ENCODE measurements around the gene TUBB2B.

TUBB2B gene

DNA sequence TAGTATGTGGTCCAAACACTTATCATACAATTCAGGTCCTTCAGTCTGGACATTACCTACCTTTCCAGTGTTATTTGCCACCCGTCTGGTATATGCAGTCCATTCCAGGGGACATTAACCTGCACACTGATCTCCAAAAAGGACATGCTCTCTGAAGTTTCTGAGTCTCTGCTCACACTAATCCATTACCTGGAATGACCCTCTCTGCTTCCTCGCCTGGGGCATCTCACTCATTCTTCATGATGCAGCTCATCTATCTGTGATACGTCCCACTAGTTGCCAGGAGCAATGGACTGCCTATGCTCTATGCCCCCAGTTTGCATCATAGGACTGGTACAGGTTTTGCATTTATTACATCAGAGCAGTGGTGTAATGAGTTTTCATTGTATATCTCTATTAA lies 5.9 kb upstream of the TUBB2B start:
- no peak for DNase-seq
- no peaks in the 10 kb centered on the region for H3K36me3 ChIP-seq (ENCODE audit: control insufficient read depth in 1 of 2, insufficient read depth in 2 of 2, low read depth in 1 of 2, low read length in 2 of 2)
- H3K27ac ChIP-seq (ENCODE audit: low read length, poor library complexity, severe bottlenecking), result no peak overlapping the region
- peaks cover 4% of the 10 kb centered on the region for H3K79me1 ChIP-seq (replicated peaks; ENCODE audit: low read length, poor library complexity, severe bottlenecking)
- H3K23ac ChIP-seq (ENCODE audit: low read length in 2 of 2), result no peak overlapping the region
- no peak overlapping the region for H3K14ac ChIP-seq (ENCODE audit: low read length in 2 of 2)
- H3K4me2 ChIP-seq (ENCODE audit: low read length, poor library complexity, severe bottlenecking), result no peak overlapping the region
- no peak overlapping the region for H2AK5ac ChIP-seq (ENCODE audit: low read length, severe bottlenecking)
- H3K9me3 ChIP-seq (ENCODE audit: control insufficient read depth, low read length), result no peaks in the 10 kb centered on the region
- 83% methylated on average over 3 of the region's 3 CpGs for WGBS
- H3K4me3 ChIP-seq (ENCODE audit: insufficient read depth in 1 of 2, low read depth in 1 of 2, low read length in 2 of 2), result no peak overlapping the region
- no peak overlapping the region for H3K4ac ChIP-seq (ENCODE audit: low read depth in 1 of 2, low read length in 2 of 2)
- H4K8ac ChIP-seq (ENCODE audit: low read length), result no peak overlapping the region
- H2BK5ac ChIP-seq (ENCODE audit: low read depth, low read length, poor library complexity, severe bottlenecking), result no peak overlapping the region
- no peak overlapping the region for H2BK120ac ChIP-seq (ENCODE audit: low read depth, low read length)
- no peak overlapping the region for H2BK12ac ChIP-seq (ENCODE audit: low read length in 2 of 2)
- H3K9ac ChIP-seq (ENCODE audit: low read length), result no peak overlapping the region
- no peak overlapping the region for H2BK15ac ChIP-seq (ENCODE audit: low read depth, poor library complexity, severe bottlenecking)
- no peak overlapping the region for H3K18ac ChIP-seq (ENCODE audit: low read depth in 1 of 2, low read length in 2 of 2)
- H4K91ac ChIP-seq (ENCODE audit: low read length), result no peak overlapping the region
- no peak overlapping the region for H2AFZ ChIP-seq (ENCODE audit: low read depth, low read length)
- H3K4me1 ChIP-seq (ENCODE audit: control insufficient read depth, insufficient read depth, low read depth, low read length), result peaks cover 15% of the 10 kb centered on the region
- H3K27me3 ChIP-seq (ENCODE audit: control insufficient read depth in 1 of 2, insufficient read depth in 1 of 2, low read length in 2 of 2), result peaks cover 24 to 90% of the 10 kb centered on the region in 2 experiments

GRCh38 chr6:3232017-3232945 lies 4.8 kb upstream of the TUBB2B start:
- H3K14ac ChIP-seq (ENCODE audit: low read length in 2 of 2), result peak overlapping the region in 1 of 2 experiments; percentile 11
- H4K8ac ChIP-seq (ENCODE audit: low read length), result no peak overlapping the region
- H3K4ac ChIP-seq (ENCODE audit: low read depth in 1 of 2, low read length in 2 of 2), result peak overlapping the region in 1 of 2 experiments; percentile 11
- peaks cover 25% of the 10 kb centered on the region for H3K4me1 ChIP-seq (ENCODE audit: control insufficient read depth, insufficient read depth, low read depth, low read length)
- no peaks in the 10 kb centered on the region for H3K9me3 ChIP-seq (ENCODE audit: control insufficient read depth, low read length)
- peak overlapping the region; percentile 52 for H2BK5ac ChIP-seq (ENCODE audit: low read depth, low read length, poor library complexity, severe bottlenecking)
- peak overlapping the region; percentile 83 for H2AFZ ChIP-seq (ENCODE audit: low read depth, low read length)
- peak overlapping the region; percentile 70 for H3K9ac ChIP-seq (ENCODE audit: low read length)
- peak overlapping the region; percentile 73 to 77 for H3K4me3 ChIP-seq (ENCODE audit: insufficient read depth in 1 of 2, low read depth in 1 of 2, low read length in 2 of 2)
- no peak for DNase-seq
- peaks cover 34 to 89% of the 10 kb centered on the region in 2 experiments for H3K27me3 ChIP-seq (ENCODE audit: control insufficient read depth in 1 of 2, insufficient read depth in 1 of 2, low read length in 2 of 2)
- H2BK15ac ChIP-seq (ENCODE audit: low read depth, poor library complexity, severe bottlenecking), result no peak overlapping the region
- no peak overlapping the region for H2BK120ac ChIP-seq (ENCODE audit: low read depth, low read length)
- H3K27ac ChIP-seq (ENCODE audit: low read length, poor library complexity, severe bottlenecking), result peak overlapping the region; percentile 91
- WGBS, result 23% methylated on average over 21 of the region's 23 CpGs
- no peaks in the 10 kb centered on the region for H3K36me3 ChIP-seq (ENCODE audit: control insufficient read depth in 1 of 2, insufficient read depth in 2 of 2, low read depth in 1 of 2, low read length in 2 of 2)
- peak overlapping the region in 1 of 2 experiments; percentile 11 for H3K18ac ChIP-seq (ENCODE audit: low read depth in 1 of 2, low read length in 2 of 2)
- H2BK12ac ChIP-seq (ENCODE audit: low read length in 2 of 2), result no peak overlapping the region
- no peak overlapping the region for H2AK5ac ChIP-seq (ENCODE audit: low read length, severe bottlenecking)
- H3K4me2 ChIP-seq (ENCODE audit: low read length, poor library complexity, severe bottlenecking), result peak overlapping the region; percentile 89
- H3K79me1 ChIP-seq (replicated peaks; ENCODE audit: low read length, poor library complexity, severe bottlenecking), result peaks cover 6% of the 10 kb centered on the region
- no peak overlapping the region for H3K23ac ChIP-seq (ENCODE audit: low read length in 2 of 2)
- H4K91ac ChIP-seq (ENCODE audit: low read length), result no peak overlapping the region

DNA sequence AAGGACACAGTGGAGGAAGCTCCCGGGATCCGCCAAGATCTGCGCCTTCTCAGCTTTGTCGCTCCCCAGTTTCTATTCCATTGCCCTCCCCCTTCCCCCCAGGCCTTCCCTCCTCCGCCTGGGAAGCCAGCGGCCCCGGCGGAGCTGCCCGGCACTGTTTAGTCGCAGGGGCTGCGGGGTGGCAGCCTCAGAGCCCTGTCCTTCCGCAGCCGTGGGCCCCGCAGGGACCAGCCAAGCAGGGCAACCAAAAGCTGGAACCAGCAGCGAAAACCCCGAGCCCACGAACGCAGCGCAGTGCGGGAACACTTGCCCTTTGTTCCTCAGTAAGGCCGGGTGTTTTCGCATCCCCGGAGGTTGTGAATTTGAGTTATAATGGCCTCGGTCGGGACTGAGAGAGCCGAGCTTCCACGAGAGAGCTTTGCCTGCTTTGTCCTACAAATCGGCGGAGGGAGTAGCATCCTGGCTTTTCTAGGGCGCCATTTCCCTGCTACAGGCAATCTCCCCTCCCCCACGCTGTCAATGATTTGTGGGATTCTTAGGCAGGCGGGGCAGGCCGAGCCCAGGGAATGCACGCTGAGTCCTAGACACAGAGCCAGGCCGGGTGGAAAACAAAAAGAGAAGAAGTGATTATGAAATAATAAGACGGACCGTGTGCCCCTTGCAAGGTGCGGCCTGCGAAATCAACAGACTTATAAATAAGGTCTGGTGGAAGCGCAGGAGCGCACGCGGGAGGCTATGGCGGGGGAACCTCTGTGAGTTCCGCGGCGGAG lies 4.0 kb upstream of the TUBB2B start:
- peak overlapping the region; percentile 73 to 77 for H3K4me3 ChIP-seq (ENCODE audit: insufficient read depth in 1 of 2, low read depth in 1 of 2, low read length in 2 of 2)
- H2AK5ac ChIP-seq (ENCODE audit: low read length, severe bottlenecking), result peak overlapping the region; percentile 30
- peak overlapping the region; percentile 63 to 88 for H3K18ac ChIP-seq (ENCODE audit: low read depth in 1 of 2, low read length in 2 of 2)
- peak overlapping the region in 1 of 2 experiments; percentile 11 for H3K4ac ChIP-seq (ENCODE audit: low read depth in 1 of 2, low read length in 2 of 2)
- peak overlapping the region; percentile 75 for H2BK5ac ChIP-seq (ENCODE audit: low read depth, low read length, poor library complexity, severe bottlenecking)
- H3K9ac ChIP-seq (ENCODE audit: low read length), result peak overlapping the region; percentile 70
- H3K14ac ChIP-seq (ENCODE audit: low read length in 2 of 2), result peak overlapping the region in 1 of 2 experiments; percentile 79
- no peak overlapping the region for H2BK120ac ChIP-seq (ENCODE audit: low read depth, low read length)
- H3K27ac ChIP-seq (ENCODE audit: low read length, poor library complexity, severe bottlenecking), result peak overlapping the region; percentile 91
- peak overlapping the region; percentile 80 for H4K8ac ChIP-seq (ENCODE audit: low read length)
- H2BK15ac ChIP-seq (ENCODE audit: low read depth, poor library complexity, severe bottlenecking), result peak overlapping the region; percentile 17
- H3K23ac ChIP-seq (ENCODE audit: low read length in 2 of 2), result peak overlapping the region in 1 of 2 experiments; percentile 14
- H3K79me1 ChIP-seq (replicated peaks; ENCODE audit: low read length, poor library complexity, severe bottlenecking), result peaks cover 6% of the 10 kb centered on the region
- peak overlapping the region; percentile 89 for H3K4me2 ChIP-seq (ENCODE audit: low read length, poor library complexity, severe bottlenecking)
- peaks cover 34% of the 10 kb centered on the region for H3K4me1 ChIP-seq (ENCODE audit: control insufficient read depth, insufficient read depth, low read depth, low read length)
- peak overlapping the region; percentile 83 for H2AFZ ChIP-seq (ENCODE audit: low read depth, low read length)
- H2BK12ac ChIP-seq (ENCODE audit: low read length in 2 of 2), result peak overlapping the region in 1 of 2 experiments; percentile 45
- H3K27me3 ChIP-seq (ENCODE audit: control insufficient read depth in 1 of 2, insufficient read depth in 1 of 2, low read length in 2 of 2), result peaks cover 42 to 89% of the 10 kb centered on the region in 2 experiments
- H3K36me3 ChIP-seq (ENCODE audit: control insufficient read depth in 1 of 2, insufficient read depth in 2 of 2, low read depth in 1 of 2, low read length in 2 of 2), result no peaks in the 10 kb centered on the region
- peak overlapping the region; percentile 79 for H4K91ac ChIP-seq (ENCODE audit: low read length)
- under 1% methylated on average over 46 of the region's 47 CpGs for WGBS
- DNase-seq, result peak; percentile 81
- H3K9me3 ChIP-seq (ENCODE audit: control insufficient read depth, low read length), result no peaks in the 10 kb centered on the region

GRCh38 chr6:3230900-3231246 lies 3.4 kb upstream of the TUBB2B start:
- Histone ChIP-seq H4K91ac (ENCODE audit: low read length) (no peak overlapping the region), H3K23ac (ENCODE audit: low read length in 2 of 2) (no peak overlapping the region), H3K4me1 (ENCODE audit: control insufficient read depth, insufficient read depth, low read depth, low read length) (peaks cover 34% of the 10 kb centered on the region), H2BK15ac (ENCODE audit: low read depth, poor library complexity, severe bottlenecking) (no peak overlapping the region), H3K14ac (ENCODE audit: low read length in 2 of 2) (no peak overlapping the region), H3K9me3 (ENCODE audit: control insufficient read depth, low read length) (no peaks in the 10 kb centered on the region), H3K4ac (ENCODE audit: low read depth in 1 of 2, low read length in 2 of 2) (no peak overlapping the region), H2BK120ac (ENCODE audit: low read depth, low read length) (no peak overlapping the region), H3K18ac (ENCODE audit: low read depth in 1 of 2, low read length in 2 of 2) (peak overlapping the region in 1 of 2 experiments; percentile 88), H3K9ac (ENCODE audit: low read length) (peak overlapping the region; percentile 70), H3K36me3 (ENCODE audit: control insufficient read depth in 1 of 2, insufficient read depth in 2 of 2, low read depth in 1 of 2, low read length in 2 of 2) (no peaks in the 10 kb centered on the region), H4K8ac (ENCODE audit: low read length) (no peak overlapping the region), H3K79me1 (replicated peaks; ENCODE audit: low read length, poor library complexity, severe bottlenecking) (peaks cover 6% of the 10 kb centered on the region), H2BK12ac (ENCODE audit: low read length in 2 of 2) (no peak overlapping the region), H3K27me3 (ENCODE audit: control insufficient read depth in 1 of 2, insufficient read depth in 1 of 2, low read length in 2 of 2) (peaks cover 46 to 89% of the 10 kb centered on the region in 2 experiments), H2AFZ (ENCODE audit: low read depth, low read length) (peak overlapping the region; percentile 83), H2AK5ac (ENCODE audit: low read length, severe bottlenecking) (no peak overlapping the region), H3K4me3 (ENCODE audit: insufficient read depth in 1 of 2, low read depth in 1 of 2, low read length in 2 of 2) (peak overlapping the region; percentile 73 to 77), H2BK5ac (ENCODE audit: low read depth, low read length, poor library complexity, severe bottlenecking) (no peak overlapping the region), H3K4me2 (ENCODE audit: low read length, poor library complexity, severe bottlenecking) (peak overlapping the region; percentile 89), H3K27ac (ENCODE audit: low read length, poor library complexity, severe bottlenecking) (peak overlapping the region; percentile 91)
- under 1% methylated on average over 11 of the region's 11 CpGs for WGBS
- peak; percentile 62 for DNase-seq

Data from mesenchymal stem cell (in vitro differentiated cells and primary cell).